Measurements from ENCODE around the gene MYO16. TPM values are rescaled to one million over a fixed set of nuclear protein-coding genes. Genes with fewer than 3 reads are reported as not detected.
A peak's percentile ranks its signal among the peaks of the same experiment; 100 is the strongest.
"Not testable (repeated sequence)": the region's sequence is repeated elsewhere in the genome, so short reads cannot be mapped to it uniquely, and the experiment has no call there.

The MYO16 gene
- total RNA-seq, 3 donors from 2014 or later, result 0.15 to 0.48 (median 0.33) TPM

DNA sequence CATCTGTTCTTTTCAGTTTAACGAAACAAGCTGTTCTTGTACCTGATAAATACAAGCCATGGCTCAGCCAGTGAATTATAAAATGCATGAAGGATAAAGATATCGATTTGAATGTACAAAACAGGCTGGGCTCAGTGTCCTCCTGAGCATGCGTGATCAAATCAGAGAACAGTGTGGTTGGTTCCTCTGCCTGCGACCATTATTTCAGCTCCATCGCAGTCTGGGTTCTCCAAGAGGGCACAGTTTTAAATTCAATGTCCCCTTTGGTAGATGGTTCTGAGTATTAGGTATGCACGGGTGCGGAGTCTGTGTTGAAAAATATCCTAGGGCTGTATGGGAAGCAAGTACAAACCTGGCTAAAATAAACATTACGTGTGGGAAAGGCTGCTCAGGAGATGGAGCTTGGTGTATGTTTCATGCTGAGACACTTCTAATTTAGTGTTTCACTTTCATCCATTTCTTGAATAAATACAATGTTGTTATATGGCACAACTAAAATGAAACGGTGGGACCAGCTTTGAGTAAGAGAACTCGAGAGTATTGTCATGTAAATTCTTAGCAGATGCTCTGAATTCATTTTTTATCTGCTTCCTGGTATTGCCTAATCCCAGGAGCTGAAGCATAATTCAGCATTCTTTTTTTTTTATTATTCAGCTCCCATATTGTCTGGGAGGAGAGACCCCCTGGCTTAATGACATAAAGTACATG is 458.7 kb downstream of the MYO16 start:
- H3K27me3 ChIP-seq, result no peaks in the 10 kb centered on the region
- H3K9me3 ChIP-seq, result peaks cover 0 to 8% of the 10 kb centered on the region in 2 donors
- no peaks in the 10 kb centered on the region for H3K4me1 ChIP-seq
- intact Hi-C loops (cut with DNase I; ENCODE audit: low total_unique reads), result no loop called here
- DNase-seq (ENCODE audit: low spot score in 2 of 2), result no peak
- H3K27ac ChIP-seq, result peak overlapping the region in 1 of 2 donors; percentile 0
- no peaks in the 10 kb centered on the region for H3K36me3 ChIP-seq
- H3K4me3 ChIP-seq, result peak overlapping the region in 1 of 3 donors; percentile 15
- TF ChIP-seq, protein P1, sequence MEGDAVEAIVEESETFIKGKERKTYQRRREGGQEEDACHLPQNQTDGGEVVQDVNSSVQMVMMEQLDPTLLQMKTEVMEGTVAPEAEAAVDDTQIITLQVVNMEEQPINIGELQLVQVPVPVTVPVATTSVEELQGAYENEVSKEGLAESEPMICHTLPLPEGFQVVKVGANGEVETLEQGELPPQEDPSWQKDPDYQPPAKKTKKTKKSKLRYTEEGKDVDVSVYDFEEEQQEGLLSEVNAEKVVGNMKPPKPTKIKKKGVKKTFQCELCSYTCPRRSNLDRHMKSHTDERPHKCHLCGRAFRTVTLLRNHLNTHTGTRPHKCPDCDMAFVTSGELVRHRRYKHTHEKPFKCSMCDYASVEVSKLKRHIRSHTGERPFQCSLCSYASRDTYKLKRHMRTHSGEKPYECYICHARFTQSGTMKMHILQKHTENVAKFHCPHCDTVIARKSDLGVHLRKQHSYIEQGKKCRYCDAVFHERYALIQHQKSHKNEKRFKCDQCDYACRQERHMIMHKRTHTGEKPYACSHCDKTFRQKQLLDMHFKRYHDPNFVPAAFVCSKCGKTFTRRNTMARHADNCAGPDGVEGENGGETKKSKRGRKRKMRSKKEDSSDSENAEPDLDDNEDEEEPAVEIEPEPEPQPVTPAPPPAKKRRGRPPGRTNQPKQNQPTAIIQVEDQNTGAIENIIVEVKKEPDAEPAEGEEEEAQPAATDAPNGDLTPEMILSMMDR (IDR thresholded peaks at IDR 0.05), result no peak
- TF ChIP-seq POLR2A (IDR thresholded peaks at IDR 0.05) (no peak), POLR2AphosphoS5 (IDR thresholded peaks at IDR 0.05) (no peak)

DNA sequence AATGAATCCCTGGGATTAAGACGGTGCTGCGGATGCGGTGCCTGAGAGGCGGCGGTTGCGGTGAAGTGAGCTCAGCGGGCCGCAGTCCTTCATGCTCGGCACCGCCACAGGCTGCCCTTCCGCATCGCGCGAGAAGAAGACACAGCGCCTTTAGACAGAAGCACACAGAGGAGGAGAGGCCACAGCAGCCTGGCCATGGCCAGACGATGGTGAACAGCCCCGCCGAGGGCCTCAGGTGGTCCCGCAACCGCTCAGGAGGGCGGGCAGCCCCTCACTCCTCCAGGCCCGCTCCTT is 459.2 kb downstream of the MYO16 start:
- no peaks in the 10 kb centered on the region for H3K36me3 ChIP-seq
- intact Hi-C loops (cut with DNase I; ENCODE audit: low total_unique reads), result no loop called here
- H3K27ac ChIP-seq, result peak overlapping the region in 1 of 2 donors; percentile 44
- TF ChIP-seq POLR2AphosphoS5 (IDR thresholded peaks at IDR 0.05), result no peak
- no peak for TF ChIP-seq POLR2A (IDR thresholded peaks at IDR 0.05)
- TF ChIP-seq, protein P1 (IDR thresholded peaks at IDR 0.05), result no peak
- peaks cover 0 to 8% of the 10 kb centered on the region in 2 donors for H3K9me3 ChIP-seq
- no peak overlapping the region for H3K4me3 ChIP-seq
- H3K4me1 ChIP-seq, result no peaks in the 10 kb centered on the region
- H3K27me3 ChIP-seq, result no peaks in the 10 kb centered on the region
- no peak for DNase-seq (ENCODE audit: low spot score in 2 of 2)

GRCh38 chr13:109090796-109091195 is 461.4 kb downstream of the MYO16 start:
- H3K27ac ChIP-seq, result no peak overlapping the region

GRCh38 chr13:109091249-109091648 is 461.8 kb downstream of the MYO16 start:
- intact Hi-C loops (cut with DNase I; ENCODE audit: low total_unique reads), result no loop called here
- Histone ChIP-seq H3K27ac (no peak overlapping the region), H3K9me3 (peaks cover 0 to 8% of the 10 kb centered on the region in 2 donors), H3K36me3 (no peaks in the 10 kb centered on the region), H3K4me3 (no peak overlapping the region), H3K27me3 (no peaks in the 10 kb centered on the region), H3K4me1 (no peaks in the 10 kb centered on the region)
- no peak for DNase-seq (ENCODE audit: low spot score in 2 of 2)
- TF ChIP-seq POLR2AphosphoS5 (IDR thresholded peaks at IDR 0.05) (no peak), POLR2A (IDR thresholded peaks at IDR 0.05) (no peak)
- TF ChIP-seq, protein P1 (IDR thresholded peaks at IDR 0.05), result no peak

More at GRCh38 chr13:109090796-109091195, 461.4 kb downstream of the MYO16 start:
- Histone ChIP-seq H3K4me3 (no peak overlapping the region), H3K9me3 (peaks cover 0 to 8% of the 10 kb centered on the region in 2 donors), H3K4me1 (no peaks in the 10 kb centered on the region), H3K27me3 (no peaks in the 10 kb centered on the region), H3K36me3 (no peaks in the 10 kb centered on the region)
- DNase-seq (ENCODE audit: low spot score in 2 of 2), result no peak
- intact Hi-C loops (cut with DNase I; ENCODE audit: low total_unique reads), result no loop called here
- TF ChIP-seq POLR2A (IDR thresholded peaks at IDR 0.05) (no peak), POLR2AphosphoS5 (IDR thresholded peaks at IDR 0.05) (no peak)
- TF ChIP-seq, protein P1 (IDR thresholded peaks at IDR 0.05), result no peak

DNA sequence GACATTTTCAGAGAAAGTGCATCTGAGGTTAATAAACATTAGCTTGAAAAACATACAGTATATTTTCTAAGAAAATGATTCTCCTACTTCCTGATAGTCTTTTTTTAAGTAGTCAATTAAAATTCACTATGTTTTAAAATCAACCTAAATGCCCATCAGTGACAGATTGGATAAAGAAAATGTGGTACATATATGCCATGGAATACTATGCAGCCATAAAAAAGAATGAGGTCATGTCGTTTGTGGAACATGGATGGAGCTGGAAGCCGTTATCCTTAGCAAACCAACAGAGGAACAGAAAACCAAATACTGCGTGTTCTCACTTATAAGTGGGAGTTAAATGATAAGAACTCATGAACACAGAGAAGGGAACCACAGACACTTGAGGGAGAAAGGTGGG is 462.8 kb downstream of the MYO16 start:
- H3K27ac ChIP-seq; H3K27me3 ChIP-seq; H3K4me3 ChIP-seq; H3K36me3 ChIP-seq; H3K4me1 ChIP-seq; DNase-seq (ENCODE audit: low spot score in 2 of 2); H3K9me3 ChIP-seq; intact Hi-C loops (cut with DNase I; ENCODE audit: low total_unique reads): not testable (repeated sequence)

Measured in breast epithelium (tissue), 4 donors.